GM12864 (cell line): Measurements from ENCODE around the gene TEKT3.

Experiments
- DNase-seq: peaks from one replicate; pipeline ENCODE4 v3.0.0-alpha.2; 2011; ENCODE audit warnings: low read depth
- H3K4me3 ChIP-seq: 2 replicates; pipeline ENCODE4 v1.5.1; 2011; ENCODE audit warnings: mild to moderate bottlenecking, low read depth, low read length, control low read depth
- CTCF ChIP-seq: IDR thresholded peaks from 2 replicates; pipeline ENCODE4 v1.5.1; 2011; ENCODE audit warnings: low read depth, mild to moderate bottlenecking, moderate library complexity, low read length, control low read depth, inconsistent platforms; ENCODE audit errors: missing control alignments

The TEKT3 gene

GRCh38 chr17:15269780-15270089 lies 71.7 kb downstream of the TEKT3 start:
- no peak for TF ChIP-seq CTCF
- no peak for DNase-seq
- no peak overlapping the region for H3K4me3 ChIP-seq

DNA sequence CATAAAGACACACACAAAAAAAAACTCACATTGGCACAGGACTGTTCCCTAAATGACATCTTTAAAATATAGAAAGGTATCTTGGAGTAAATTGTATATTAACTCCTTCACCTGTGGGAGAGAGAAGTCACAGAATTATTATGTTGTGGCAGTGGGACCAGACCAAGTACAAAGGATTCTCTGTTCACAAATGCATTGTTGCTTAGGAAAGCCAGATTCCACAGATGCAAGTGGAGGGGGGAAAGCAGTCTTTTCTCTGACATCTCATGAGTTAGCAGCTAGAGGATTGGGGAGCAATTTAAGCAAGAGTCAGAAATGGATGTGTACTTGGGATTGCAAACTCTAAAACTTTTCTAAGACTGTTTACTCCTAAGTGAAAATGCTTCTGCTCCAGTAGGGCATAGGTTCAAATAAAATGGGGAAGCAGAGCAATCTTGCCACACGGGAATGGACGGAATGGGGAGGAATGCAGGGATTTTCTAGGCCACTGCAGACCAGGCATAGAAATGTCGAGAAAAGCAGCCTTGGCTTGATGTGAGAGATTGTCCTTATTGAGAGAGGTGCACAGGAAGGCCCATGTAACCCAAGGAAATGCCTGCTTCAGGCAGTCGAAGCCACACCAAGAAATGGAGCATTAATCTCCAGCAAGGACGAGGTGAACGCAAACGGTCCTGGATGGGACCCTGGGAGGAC lies 72.2 kb downstream of the TEKT3 start:
- H3K4me3 ChIP-seq, result no peak overlapping the region
- no peak for TF ChIP-seq CTCF
- no peak for DNase-seq

DNA sequence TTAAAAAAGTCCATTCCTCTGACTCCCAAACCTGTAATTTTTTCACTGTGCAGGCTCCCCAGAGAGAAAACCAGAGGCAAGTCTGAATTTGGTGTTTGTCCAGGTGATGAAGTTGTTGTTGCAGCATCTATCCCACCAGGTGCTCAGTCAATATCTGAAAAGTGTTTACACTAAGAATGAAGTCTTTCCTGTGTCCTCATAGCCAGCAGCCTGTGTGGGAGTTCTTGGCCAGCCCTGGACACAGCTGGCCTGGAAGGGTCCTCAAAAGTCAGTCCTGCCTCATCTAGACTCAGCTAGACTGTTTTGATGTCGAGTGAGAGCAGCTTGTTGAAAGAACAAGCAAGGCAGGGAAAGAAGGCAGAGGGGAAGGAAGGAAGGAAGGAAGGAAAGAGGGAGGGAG lies 72.9 kb downstream of the TEKT3 start:
- no peak overlapping the region for H3K4me3 ChIP-seq
- DNase-seq, result no peak
- no peak for TF ChIP-seq CTCF

- TF ChIP-seq CTCF, result no peak
- no peak overlapping the region for H3K4me3 ChIP-seq
- no peak for DNase-seq
These were observed 73.4 kb downstream of the TEKT3 start for GRCh38 chr17:15267996-15268395.

GRCh38 chr17:15266325-15267125 lies 74.9 kb downstream of the TEKT3 start:
- H3K4me3 ChIP-seq, result no peak overlapping the region
- no peak for DNase-seq
- TF ChIP-seq CTCF, result no peak

DNA sequence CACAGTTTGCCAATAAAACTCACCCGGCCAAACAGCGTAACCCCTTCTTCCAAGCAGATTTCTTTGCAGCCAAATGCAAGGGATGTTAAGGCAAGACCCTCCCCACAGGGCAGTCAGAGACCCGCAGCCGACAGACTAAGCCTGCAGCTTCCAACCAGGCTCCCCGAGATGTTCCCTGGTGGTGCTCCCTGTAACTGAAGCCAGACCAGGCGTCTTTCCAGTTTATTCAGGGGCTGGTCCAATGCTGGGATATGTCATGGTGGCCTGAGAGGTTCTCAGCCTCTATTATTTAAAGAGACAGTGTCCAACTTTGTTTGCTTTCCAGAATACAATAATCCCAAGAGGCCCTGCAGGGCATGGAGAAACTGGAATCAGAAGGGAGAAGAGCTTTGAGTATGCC lies 76.3 kb downstream of the TEKT3 start, which contains the start of gene PMP22:
Gene PMP22 (minus strand): TSS at position 196 of the 400 bp plus-strand sequence. CDS start 4,599 bp downstream, outside the sequence.
- no peak for TF ChIP-seq CTCF
- H3K4me3 ChIP-seq, result no peak within 1 kb of the TSS
- DNase-seq, result no peak
